HG03558 (cell line): Measurements from ENCODE around the gene GLYATL3.
"Not testable (repeated sequence)": the region's sequence is repeated elsewhere in the genome, so short reads cannot be mapped to it uniquely, and the experiment has no call there.

Source experiments
- ATAC-seq: cut with Tn5 transposase; IDR thresholded peaks from one replicate; pipeline ENCODE4 v1.9.1; 2021; ENCODE audit warnings: moderate number of reproducible peaks; ENCODE audit not compliant: unreplicated experiment; ENCODE audit errors: extremely low read depth

GLYATL3 gene

DNA sequence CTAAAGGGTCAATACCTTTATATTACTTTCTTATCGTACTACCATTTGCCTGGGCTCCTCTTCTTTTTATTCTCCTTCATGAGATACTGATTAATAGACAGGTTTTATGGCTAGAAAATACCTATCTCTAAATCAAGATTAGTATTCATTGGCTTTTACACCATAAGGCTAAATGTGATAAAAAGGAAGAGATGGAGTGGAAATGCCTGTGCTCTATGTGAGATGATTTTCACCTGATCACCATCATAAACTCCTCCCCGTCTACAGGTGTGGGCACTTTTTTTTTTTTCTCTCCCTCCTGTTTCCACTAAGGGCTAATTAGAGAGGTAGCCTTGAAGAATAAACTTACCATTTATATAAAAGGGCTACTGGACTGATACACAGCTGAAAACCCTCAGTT lies at the start of gene GLYATL3:
Gene GLYATL3, plus strand, starts transcription at position 301 of the 400 bp plus-strand sequence. CDS start 12,068 bp downstream, outside the sequence.
- ATAC-seq = no peak

DNA sequence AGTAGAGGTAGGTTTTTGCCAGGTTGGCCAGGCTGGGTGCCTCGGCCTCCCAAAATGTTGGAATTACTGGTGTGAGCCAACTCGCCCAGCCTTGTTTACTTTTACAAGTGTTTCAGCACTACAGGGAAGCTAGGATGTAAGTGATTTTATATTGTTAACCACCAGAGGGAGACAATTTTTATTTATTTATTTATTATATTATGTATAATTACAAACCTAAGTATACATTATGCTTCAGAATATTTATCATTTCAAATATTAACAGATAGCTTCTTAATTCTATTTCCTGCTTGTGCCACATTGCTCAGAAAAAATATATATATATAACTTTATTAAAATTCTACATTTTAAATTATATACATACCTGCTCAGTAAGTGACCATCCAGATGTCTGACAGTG lies 46.5 kb upstream of the GLYATL3 start:
- ATAC-seq = no peak

DNA sequence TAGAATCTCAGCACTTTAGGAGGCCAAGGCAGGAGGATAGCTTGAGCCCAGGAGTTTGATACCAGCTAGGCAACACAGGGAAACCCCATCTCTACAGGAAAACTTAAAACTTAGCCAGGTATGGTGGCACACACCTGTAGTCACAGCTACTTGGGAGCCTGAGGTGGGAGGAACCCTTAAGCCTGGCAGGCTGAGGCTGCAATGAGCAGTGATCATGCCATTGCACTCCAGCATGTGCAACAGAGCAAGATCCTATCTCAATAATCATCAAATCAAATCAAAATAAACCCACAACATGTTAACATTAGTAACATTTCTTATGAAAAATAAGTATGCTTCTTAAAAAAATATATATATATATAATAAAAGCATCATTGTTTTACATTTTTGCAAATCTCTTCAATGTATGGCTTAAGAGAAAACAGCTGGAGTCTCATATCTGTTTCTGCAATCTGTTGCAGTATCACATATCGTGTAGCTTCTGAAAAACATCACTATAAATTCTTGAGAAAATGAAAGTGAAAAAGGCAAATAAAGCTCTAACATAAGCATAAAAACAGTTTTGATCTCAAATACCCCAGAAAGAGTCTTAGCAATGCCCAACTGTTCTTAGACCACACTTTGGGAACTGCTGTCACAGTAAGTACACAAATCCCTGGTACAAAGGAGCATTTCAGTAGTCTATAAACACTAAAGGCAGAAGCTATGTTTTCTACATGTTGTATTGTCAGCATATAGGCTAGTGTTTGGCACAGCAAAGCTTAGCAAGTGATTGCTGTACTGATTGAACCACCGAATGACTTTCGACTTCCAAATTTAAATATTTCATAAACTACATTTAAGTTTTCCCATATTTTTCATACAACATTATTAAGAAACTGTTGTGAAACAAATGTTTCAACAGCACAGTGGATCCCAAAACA lies 44.7 kb upstream of the GLYATL3 start:
- peak; percentile 69 for ATAC-seq

DNA sequence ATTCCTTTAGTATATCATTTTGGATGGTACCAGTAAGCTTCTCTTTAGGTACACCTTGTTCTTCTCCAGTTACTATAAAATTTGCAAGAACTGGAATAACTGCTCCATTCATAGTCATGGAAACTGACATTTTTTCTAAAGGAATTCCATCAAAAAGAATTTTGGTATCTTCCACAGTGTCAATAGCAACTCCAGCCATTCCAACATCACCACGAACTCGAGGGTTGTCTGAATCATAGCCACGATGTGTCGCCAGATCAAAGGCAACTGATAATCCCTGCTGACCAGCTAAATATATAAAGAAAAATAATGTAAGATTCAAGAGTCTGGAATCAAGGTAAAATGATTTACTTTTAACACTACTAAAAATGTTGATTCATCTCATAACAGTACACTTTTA lies 42.0 kb upstream of the GLYATL3 start:
- ATAC-seq = no peak

DNA sequence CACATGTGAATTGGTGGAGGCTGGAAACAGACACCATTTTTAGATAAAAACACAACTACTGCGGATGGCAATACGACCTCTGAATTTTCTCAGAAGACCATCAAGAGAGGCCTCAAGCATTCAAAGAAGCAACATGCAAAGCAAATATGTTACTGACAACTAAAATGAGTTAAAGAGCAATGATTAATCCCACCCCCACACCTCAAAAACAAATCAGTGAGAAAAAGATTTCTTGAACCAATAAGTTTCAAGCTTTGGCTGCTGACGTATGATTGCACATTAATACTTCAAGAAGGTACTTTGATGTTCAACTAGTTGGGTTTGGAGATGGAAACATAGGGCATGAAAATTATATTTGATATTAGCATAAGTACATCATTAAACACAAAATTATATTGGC lies 37.7 kb upstream of the GLYATL3 start:
- ATAC-seq = no peak

DNA sequence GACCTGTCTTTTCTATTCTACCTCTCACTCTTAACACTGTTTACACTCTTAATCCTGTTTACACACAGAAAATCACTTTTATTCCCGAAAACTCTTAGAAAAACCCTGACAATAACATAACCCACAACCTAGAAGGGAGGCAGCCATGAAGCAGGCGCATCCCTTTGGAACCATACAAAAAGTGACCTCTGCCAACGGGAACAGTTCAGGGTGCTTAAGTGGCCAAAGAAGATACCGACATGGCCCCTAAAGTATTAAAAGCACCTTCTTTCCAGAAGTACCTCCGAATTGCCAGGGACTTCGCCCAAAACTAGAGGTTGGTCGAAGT lies 37.2 kb upstream of the GLYATL3 start:
- peak; percentile 6 for ATAC-seq

DNA sequence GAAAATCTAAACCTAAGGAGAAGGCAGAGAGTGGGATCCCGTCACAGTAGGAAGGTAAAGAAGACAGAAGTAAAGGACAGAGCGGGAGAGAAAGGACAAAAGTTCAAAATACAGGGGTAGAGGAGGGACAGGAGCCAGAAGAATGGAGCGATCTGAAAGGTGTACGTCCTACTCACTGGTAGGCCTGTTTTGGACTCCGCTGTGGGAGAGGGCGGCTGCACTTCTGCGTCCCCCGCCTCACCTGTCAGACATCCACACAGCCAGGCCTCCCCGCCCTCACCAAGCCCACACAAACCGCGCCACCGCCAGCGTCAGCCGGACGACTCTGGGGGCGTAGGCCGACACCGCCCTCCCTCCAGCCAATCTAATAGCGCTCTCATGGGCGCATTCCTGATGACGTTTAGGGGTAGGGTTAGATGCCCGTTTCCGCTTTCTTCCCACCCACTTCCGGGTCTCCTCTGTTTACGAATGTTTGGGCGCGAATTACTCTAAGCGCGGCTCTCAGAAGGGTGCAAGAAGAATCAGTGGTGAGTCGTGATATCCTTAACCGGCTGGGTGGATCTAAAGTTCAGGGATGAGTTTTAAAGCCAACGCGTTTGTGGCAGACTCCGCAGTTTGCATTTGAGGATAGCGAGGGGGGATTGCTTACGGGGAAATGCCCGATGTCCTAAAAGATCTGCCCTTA lies 36.7 kb upstream of the GLYATL3 start, which contains the start of the genes CENPQ and MMUT:
Gene CENPQ, plus strand, starts transcription at position 444 of the 685 bp plus-strand sequence. CDS start 6,807 bp downstream, outside the sequence.
Gene MMUT, minus strand, starts transcription at position 327 of the 685 bp plus-strand sequence. CDS start 3,787 bp downstream, outside the sequence.
- peak; percentile 97 for ATAC-seq

DNA sequence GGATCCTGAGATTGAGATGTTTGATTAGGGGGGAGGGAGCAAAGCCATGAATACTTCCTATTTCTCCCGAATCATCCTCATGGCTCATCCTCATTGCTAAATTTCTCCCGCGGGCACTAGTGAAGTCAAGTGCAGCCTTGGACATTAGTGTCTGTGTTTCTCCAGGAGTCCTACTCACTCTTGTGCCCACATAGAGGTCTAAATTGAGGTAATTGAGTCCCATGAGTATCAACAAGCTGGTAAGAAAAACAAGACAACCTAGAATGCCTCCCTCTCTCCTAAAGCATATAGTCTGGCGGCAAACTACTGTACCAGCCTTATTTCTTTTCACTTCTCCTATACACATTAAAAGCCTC lies 36.1 kb upstream of the GLYATL3 start:
- no peak for ATAC-seq

DNA sequence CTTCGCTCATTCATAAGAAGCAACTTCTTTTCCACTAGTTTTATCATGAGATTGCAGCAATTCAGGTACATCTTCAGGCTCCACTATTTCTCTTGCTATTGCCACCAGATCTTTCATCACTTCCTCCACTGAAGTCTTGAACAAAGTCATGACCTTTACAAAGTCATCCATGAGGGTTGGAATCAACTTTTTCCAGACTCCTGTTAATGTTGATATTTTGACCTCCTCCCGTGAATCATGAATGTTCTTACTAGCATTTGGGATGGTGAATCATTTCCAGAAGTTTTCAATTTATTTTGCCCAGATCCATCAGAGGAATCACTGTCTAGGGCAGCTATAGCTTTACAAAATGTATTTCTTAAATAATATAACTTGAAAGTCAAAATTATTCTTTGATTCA lies 35.0 kb upstream of the GLYATL3 start:
- ATAC-seq = no peak

DNA sequence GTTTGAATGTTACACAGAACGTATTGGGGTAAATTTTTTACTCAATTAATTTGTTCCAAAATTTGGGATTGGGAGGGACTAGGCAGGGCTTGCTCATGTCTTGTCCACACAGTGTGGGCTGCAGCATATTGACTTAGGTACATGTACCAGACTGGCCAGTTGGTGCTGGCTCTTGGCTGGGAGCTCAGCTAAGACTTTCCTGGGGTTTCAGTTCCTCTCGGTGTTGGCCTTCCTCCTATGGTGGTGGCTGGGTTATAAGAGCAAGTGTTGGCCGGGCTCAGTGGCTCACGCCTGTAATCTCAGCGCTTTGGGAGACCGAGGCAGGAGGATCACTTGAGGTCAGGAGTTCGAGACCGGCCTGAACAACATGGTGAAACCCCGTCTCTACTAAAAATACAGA lies 31.7 kb upstream of the GLYATL3 start:
- no peak for ATAC-seq

DNA sequence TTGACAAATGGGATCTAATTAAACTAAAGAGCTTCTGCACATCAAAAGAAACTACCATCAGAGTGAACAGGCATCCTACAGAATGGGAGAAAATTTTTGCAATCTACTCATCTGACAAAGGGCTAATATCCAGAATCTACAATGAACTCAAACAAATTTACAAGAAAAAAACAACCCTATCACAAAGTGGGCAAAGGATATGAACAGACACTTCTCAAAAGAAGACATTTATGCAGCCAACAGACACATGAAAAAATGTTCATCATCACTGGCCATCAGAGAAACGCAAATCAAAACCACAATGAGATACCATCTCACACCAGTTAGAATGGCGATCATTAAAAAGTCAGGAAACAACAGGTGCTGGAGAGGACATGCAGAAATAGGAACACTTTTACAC lies 23.2 kb upstream of the GLYATL3 start:
- ATAC-seq = not testable (repeated sequence)

DNA sequence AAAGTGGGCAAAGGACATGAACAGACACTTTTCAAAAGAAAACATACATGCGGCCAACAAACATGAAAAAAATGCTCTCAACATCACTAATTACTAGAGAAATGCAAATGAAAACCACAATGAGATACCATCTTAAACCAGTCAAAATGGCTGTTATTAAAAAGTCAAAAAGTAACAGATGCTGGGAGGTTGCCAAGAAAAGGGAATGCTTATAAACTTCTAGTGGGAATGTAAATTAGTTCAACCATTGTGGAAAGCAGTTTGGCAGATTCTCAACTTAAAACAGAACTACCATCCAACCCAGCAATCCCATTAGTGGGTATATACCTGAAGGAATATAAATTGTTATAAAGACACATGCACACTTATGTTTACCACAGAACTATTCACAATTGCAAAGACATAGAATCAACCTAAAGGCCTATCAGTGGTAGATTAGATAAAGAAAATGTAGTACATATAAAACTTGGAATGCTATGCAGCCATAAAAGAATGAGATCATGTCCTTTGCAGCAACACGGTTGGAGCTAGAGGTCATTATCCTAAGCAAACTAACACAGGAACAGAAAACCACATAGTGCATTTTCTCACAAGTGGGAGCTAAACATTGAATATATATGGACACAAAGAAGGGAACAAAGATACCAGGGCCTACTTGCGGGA lies 20.3 kb upstream of the GLYATL3 start:
- no peak for ATAC-seq

DNA sequence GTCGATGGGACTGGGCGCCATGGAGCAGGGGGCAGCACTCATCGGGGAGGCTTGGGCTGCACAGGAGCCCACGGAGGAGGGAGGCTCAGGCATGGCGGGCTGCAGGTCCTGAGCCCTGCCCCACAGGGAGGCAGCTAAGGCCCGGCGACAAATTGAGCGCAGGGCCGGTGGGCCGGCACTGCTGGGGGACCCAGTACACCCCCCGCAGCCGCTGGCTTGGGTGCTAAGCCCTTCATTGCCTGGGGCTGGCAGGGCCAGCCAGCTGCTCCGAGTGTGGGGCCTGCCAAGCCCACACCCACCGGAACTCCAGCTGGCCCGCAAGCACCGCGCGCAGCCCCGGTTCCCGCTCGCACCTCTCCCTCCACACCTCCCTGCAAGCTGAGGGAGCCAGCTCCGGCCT lies 17.9 kb upstream of the GLYATL3 start:
- not testable (repeated sequence) for ATAC-seq

DNA sequence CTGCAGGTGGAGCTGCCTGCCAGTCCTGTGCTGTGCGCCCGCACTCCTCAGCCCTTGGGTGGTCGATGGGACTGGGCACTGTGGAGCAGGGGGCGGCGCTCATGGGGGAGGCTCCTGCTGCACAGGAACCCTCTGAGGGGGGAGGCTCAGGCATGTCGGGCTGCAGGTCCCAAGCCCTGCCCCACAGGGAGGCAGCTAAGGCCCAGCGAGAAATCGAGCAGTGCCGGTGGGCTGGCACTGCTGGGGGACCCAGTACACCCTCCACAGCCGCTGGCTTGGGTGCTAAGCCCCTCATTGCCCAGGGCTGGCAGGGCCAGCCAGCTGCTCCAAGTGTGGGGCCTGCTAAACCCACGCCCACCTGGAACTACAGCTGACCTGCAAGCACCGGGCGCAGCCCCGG lies 16.3 kb upstream of the GLYATL3 start:
- ATAC-seq = not testable (repeated sequence)

DNA sequence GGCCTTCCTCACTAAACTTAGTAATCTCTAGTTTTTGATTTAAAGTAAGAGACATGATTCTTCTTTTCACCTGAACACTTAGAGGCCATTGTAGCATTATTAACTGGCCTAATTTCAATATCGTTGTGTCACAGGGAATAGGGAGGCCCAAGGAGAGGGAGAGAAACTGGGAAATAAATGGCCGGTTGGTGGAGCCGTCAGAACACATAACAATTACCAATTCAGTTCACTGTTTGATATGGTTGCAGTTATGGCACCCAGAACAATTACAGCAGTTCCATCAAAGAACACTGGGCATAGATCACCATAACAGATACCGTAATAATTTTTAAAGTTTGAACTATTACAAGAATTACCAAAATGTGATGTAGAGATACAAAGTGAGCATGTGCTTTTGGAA lies 9.1 kb upstream of the GLYATL3 start:
- no peak for ATAC-seq

DNA sequence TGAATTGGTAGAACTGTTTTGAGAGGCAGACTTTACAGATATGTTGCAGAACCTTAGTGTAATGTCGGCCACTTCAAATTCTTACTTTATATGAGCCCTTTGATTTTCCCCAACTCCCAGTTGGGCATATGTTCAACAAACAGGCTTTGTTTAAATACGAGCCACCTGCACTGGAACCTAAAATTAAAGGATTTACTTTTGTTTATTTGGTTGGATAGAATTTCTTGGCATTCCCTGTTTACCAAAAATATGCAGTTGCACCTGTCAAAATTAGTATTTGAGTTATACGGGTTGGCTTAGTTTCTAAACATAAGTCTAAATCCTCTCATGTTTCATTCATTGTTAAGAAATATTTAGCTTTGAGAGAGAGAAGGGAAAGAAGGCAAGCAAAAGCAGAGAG lies 2.4 kb upstream of the GLYATL3 start:
- no peak for ATAC-seq

DNA sequence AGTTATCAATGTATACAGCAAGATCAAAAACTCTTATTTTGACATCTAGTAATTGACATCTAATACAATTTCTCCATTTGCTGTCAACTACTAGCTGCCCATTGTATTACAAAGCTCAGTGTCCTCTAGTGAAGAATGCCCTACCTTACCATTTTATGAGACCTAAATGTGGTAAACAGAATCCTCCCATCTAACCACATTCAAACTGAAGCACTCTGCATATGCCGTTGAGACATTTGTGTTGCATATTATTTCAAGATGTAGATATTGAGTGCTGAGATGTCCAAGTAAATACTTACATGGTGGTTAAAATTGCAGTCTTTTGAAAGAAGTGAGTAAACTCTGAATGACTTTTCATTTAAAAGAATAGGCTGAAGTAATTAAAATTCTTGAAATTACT lies 597 bp upstream of the GLYATL3 start:
- no peak for ATAC-seq

DNA sequence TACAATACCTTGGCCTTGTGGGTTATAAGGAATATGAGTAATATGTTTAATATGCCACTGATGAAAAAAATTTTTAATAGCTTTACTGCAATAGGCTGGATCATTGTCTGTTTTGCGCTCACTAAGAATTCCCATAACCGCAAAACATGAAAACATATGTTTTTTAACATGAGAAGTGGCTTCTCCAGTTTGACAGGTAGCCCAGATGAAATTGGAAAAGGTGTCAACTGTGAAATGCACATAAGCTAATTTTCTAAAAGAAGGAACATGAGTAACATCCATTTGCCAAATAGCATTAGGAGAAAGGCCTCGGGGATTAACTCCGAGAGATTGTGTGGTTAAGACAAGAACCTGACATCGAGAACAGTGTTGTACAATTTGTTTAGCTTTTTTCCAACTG lies 4.9 kb downstream of the GLYATL3 start:
- no peak for ATAC-seq

DNA sequence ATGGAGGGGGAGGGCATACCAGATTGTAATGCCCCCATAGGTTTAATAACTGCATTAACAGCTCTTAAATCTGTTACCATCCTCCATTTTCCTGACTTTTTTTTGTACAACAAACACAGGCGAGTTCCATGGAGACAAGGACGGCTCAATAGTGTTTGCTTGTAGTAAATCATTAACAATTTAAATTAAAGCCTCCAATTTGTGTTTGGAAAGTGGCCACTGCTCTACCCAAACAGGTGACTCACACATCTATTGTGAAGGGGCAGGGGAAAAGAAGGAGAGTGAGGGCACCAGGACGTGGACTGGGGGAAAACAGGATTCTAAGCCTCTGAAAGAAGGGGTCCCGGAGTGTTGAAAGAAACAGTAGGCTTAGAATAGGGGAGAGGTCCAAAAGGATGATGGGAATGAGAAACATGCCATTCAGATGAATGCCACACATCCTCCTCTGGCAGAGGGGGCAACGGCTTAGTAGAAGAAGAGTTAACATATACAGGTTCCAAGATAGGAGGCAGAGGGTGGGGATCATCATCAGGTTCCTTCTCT lies 6.9 kb downstream of the GLYATL3 start:
- no peak for ATAC-seq

DNA sequence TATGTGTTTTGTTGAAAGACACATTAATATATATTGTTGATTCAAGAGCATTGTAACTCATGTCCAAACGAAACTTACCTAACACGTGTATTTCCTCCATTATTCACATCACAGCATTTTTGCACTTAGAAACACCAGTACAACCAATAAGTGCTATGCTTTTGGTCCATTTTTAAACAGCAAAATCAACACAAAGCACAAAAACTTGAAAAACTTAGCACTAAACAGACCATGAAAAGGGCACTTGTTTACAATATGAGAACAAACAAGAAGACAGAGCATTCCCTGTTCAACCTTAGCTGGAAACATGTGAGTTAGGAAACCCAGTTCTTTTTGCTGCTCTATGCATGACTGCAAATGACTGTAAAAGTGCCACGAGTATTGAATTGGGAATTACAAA lies 9.6 kb downstream of the GLYATL3 start:
- no peak for ATAC-seq
